ENCODE measurements around the gene MELTF. TPM values are rescaled to one million over a fixed set of nuclear protein-coding genes. Genes with fewer than 3 reads are reported as not detected.

Gene MELTF
- polyA plus RNA-seq, 3 donors = 0.34 to 2.8 (median 0.36) TPM

- Mint-ChIP-seq H3K27ac (no peak overlapping the region), H3K9me3 (peaks cover 0 to 6% (median 2%) of the 10 kb centered on the region in 7 donors), H3K4me1 (peaks cover 16% of the 10 kb centered on the region), H3K4me3 (no peak overlapping the region), H3K27me3 (ENCODE audit: low read depth in 3 of 3) (peaks cover 17 to 23% (median 17%) of the 10 kb centered on the region in 3 donors), H3K36me3 (peaks cover 5 to 12% of the 10 kb centered on the region in 2 donors)
- TF ChIP-seq, protein P1, sequence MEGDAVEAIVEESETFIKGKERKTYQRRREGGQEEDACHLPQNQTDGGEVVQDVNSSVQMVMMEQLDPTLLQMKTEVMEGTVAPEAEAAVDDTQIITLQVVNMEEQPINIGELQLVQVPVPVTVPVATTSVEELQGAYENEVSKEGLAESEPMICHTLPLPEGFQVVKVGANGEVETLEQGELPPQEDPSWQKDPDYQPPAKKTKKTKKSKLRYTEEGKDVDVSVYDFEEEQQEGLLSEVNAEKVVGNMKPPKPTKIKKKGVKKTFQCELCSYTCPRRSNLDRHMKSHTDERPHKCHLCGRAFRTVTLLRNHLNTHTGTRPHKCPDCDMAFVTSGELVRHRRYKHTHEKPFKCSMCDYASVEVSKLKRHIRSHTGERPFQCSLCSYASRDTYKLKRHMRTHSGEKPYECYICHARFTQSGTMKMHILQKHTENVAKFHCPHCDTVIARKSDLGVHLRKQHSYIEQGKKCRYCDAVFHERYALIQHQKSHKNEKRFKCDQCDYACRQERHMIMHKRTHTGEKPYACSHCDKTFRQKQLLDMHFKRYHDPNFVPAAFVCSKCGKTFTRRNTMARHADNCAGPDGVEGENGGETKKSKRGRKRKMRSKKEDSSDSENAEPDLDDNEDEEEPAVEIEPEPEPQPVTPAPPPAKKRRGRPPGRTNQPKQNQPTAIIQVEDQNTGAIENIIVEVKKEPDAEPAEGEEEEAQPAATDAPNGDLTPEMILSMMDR (IDR thresholded peaks at IDR 0.05) = no peak
- no peak overlapping the region for H3K27ac ChIP-seq (ENCODE audit: low read depth in 1 of 2, low read length in 2 of 2)
- H3K27me3 ChIP-seq (ENCODE audit: control insufficient read depth in 2 of 2, insufficient read depth in 2 of 2, low read length in 2 of 2) = no peaks in the 10 kb centered on the region
- no peak for DNase-seq
- no peak overlapping the region for H3K4me2 ChIP-seq (replicated peaks; ENCODE audit: extremely low read depth, low read length, poor library complexity, severe bottlenecking)
- no peak overlapping the region for H3K9ac ChIP-seq (ENCODE audit: insufficient read depth, low read length, poor library complexity, severe bottlenecking)
- H3K4me1 ChIP-seq (ENCODE audit: control insufficient read depth in 1 of 2, insufficient read depth in 2 of 2, low read length in 2 of 2) = peaks cover 12 to 13% of the 10 kb centered on the region in 2 donors
- H3K36me3 ChIP-seq (replicated peaks in 1 of 2; ENCODE audit: control insufficient read depth in 1 of 2, insufficient read depth in 2 of 2, low read length in 2 of 2) = no peaks in the 10 kb centered on the region
- H3K4me3 ChIP-seq (replicated peaks in 1 of 3; ENCODE audit: low read depth in 2 of 3, low read length in 3 of 3) = no peak overlapping the region
- H3K9me3 ChIP-seq (replicated peaks in 1 of 2; ENCODE audit: control insufficient read depth in 1 of 2, insufficient read depth in 1 of 2, low read length in 2 of 2) = peaks cover 0 to 7% of the 10 kb centered on the region in 2 donors
- WGBS (ENCODE audit: insufficient coverage) = 83% methylated on average over 2 of the region's 7 CpGs
- intact Hi-C loops (cut with micrococcal nuclease) = loop anchor here in 1 of 2 donors (2.0 kb wide), 1 partner anchor 132 kb away; no protein-coding TSS in a partner anchor
- no peak overlapping the region for H2AFZ ChIP-seq (ENCODE audit: insufficient read depth, low read depth, low read length, poor library complexity, severe bottlenecking)
- H4K20me1 ChIP-seq (ENCODE audit: insufficient read depth, low read length) = no peaks in the 10 kb centered on the region
- H3K79me2 ChIP-seq (ENCODE audit: insufficient read depth, low read length) = peaks cover 10% of the 10 kb centered on the region
These were observed 58.4 kb downstream of the MELTF start for GRCh38 chr3:196971094-196971698.

- Histone ChIP-seq H3K27ac (ENCODE audit: low read depth in 1 of 2, low read length in 2 of 2) (no peak overlapping the region), H3K79me2 (ENCODE audit: insufficient read depth, low read length) (peaks cover 10% of the 10 kb centered on the region), H3K9ac (ENCODE audit: insufficient read depth, low read length, poor library complexity, severe bottlenecking) (no peak overlapping the region), H3K36me3 (replicated peaks in 1 of 2; ENCODE audit: control insufficient read depth in 1 of 2, insufficient read depth in 2 of 2, low read length in 2 of 2) (no peaks in the 10 kb centered on the region), H2AFZ (ENCODE audit: insufficient read depth, low read depth, low read length, poor library complexity, severe bottlenecking) (no peak overlapping the region), H3K4me2 (replicated peaks; ENCODE audit: extremely low read depth, low read length, poor library complexity, severe bottlenecking) (no peak overlapping the region), H3K9me3 (replicated peaks in 1 of 2; ENCODE audit: control insufficient read depth in 1 of 2, insufficient read depth in 1 of 2, low read length in 2 of 2) (peaks cover 0 to 12% of the 10 kb centered on the region in 2 donors), H3K4me3 (replicated peaks in 1 of 3; ENCODE audit: low read depth in 2 of 3, low read length in 3 of 3) (no peak overlapping the region), H3K4me1 (ENCODE audit: control insufficient read depth in 1 of 2, insufficient read depth in 2 of 2, low read length in 2 of 2) (peaks cover 12 to 13% of the 10 kb centered on the region in 2 donors), H4K20me1 (ENCODE audit: insufficient read depth, low read length) (no peaks in the 10 kb centered on the region), H3K27me3 (ENCODE audit: control insufficient read depth in 2 of 2, insufficient read depth in 2 of 2, low read length in 2 of 2) (no peaks in the 10 kb centered on the region)
- no peak for DNase-seq
- intact Hi-C loops (cut with micrococcal nuclease) = loop anchor here in 1 of 2 donors (2.0 kb wide), 1 partner anchor 132 kb away; no protein-coding TSS in a partner anchor
- Mint-ChIP-seq H3K36me3 (peaks cover 9 to 15% of the 10 kb centered on the region in 2 donors), H3K4me1 (peaks cover 16% of the 10 kb centered on the region), H3K9me3 (peaks cover 0 to 10% (median 8%) of the 10 kb centered on the region in 7 donors), H3K27ac (peak overlapping the region in 1 of 7 donors; percentile 25), H3K27me3 (ENCODE audit: low read depth in 3 of 3) (peaks cover 16 to 23% (median 17%) of the 10 kb centered on the region in 3 donors), H3K4me3 (peak overlapping the region; percentile 62 to 66)
- WGBS (ENCODE audit: insufficient coverage) = 97% methylated on average over 15 of the region's 15 CpGs
- TF ChIP-seq, protein P1 (IDR thresholded peaks at IDR 0.05) = no peak
These were observed 59.0 kb downstream of the MELTF start for GRCh38 chr3:196970547-196971093.

All from CD14-positive monocyte (primary cell).